Endodermal cell (in vitro differentiated cells): Measurements from ENCODE around the gene MMP28. TPM values are rescaled to one million over a fixed set of nuclear protein-coding genes. Genes with fewer than 3 reads are reported as not detected.

Experiments used
- DNase-seq: peaks from one replicate; pipeline ENCODE4 v3.0.0-alpha.2; 2017
- H3K27ac ChIP-seq: 2 replicates; pipeline ENCODE4 v1.5.1; 2013; ENCODE audit warnings: mild to moderate bottlenecking, low read depth, low read length, moderate library complexity
- H3K27me3 ChIP-seq: 2 replicates; pipeline ENCODE4 v1.6.1; 2013; ENCODE audit warnings: mild to moderate bottlenecking, low read length, moderate library complexity; ENCODE audit not compliant: insufficient read depth, control insufficient read depth, poor library complexity, severe bottlenecking
- H3K36me3 ChIP-seq: 2 replicates; pipeline ENCODE4 v1.7.0; 2013; ENCODE audit warnings: mild to moderate bottlenecking, low read length, moderate library complexity; ENCODE audit not compliant: control insufficient read depth, insufficient read depth
- H3K4me1 ChIP-seq: one replicate; pipeline ENCODE4 v1.7.0; 2013; ENCODE audit warnings: low read length; ENCODE audit not compliant: control insufficient read depth, insufficient read depth
- H3K4me3 ChIP-seq: 2 replicates; pipeline ENCODE4 v1.5.1; 2013; ENCODE audit warnings: mild to moderate bottlenecking, low read length, moderate library complexity
- H3K9ac ChIP-seq: 2 replicates; pipeline ENCODE4 v1.6.1; 2013; ENCODE audit warnings: mild to moderate bottlenecking, low read length, moderate library complexity; ENCODE audit not compliant: poor library complexity, severe bottlenecking; ENCODE audit errors: extremely low read depth
- H3K9me3 ChIP-seq: 2 replicates; pipeline ENCODE4 v1.6.1; 2013; ENCODE audit warnings: mild to moderate bottlenecking, low read length, moderate library complexity; ENCODE audit not compliant: control insufficient read depth
- H3K27ac Mint-ChIP-seq: 2 replicates; pipeline ENCODE4 v1.8.0; 2020; ENCODE audit warnings: mixed read lengths
- H3K27me3 Mint-ChIP-seq: 2 replicates; pipeline ENCODE4 v1.8.0; 2021; ENCODE audit warnings: mild to moderate bottlenecking, mixed read lengths; ENCODE audit not compliant: insufficient read depth
- H3K36me3 Mint-ChIP-seq: 2 replicates; pipeline ENCODE4 v1.8.0; 2020; ENCODE audit warnings: low read depth, mixed read lengths
- H3K4me1 Mint-ChIP-seq: 2 replicates; pipeline ENCODE4 v1.8.0; 2020; ENCODE audit warnings: mixed read lengths
- H3K4me3 Mint-ChIP-seq: 2 replicates; pipeline ENCODE4 v1.8.0; 2020; ENCODE audit warnings: mild to moderate bottlenecking, moderate library complexity, mixed read lengths
- H3K9me3 Mint-ChIP-seq: 2 replicates; pipeline ENCODE4 v1.8.0; 2020; ENCODE audit warnings: mild to moderate bottlenecking, mixed read lengths
- WGBS, 2 experiments: methylation state at CpG; one replicate each; pipeline versions ENCODE4 v1.1.5 to v1.1.7; 2013; ENCODE audit warnings: missing lambda C conversion rate in 2 of 2, mixed read lengths in 1 of 2; ENCODE audit not compliant: insufficient coverage in 1 of 2, insufficient read length in 1 of 2; 5-methylcytosine and 5-hydroxymethylcytosine counted together
- total RNA-seq, 2 donors: library from RNA; stranded (reverse); fragmentation: NEBNext Ultra II Directional in 1 of 2; extraction: Animal tissue kit (Norgen Biotek cat#: 25700) in 1 of 2; gene quantifications; 2 replicates in 1 of 2; 3 replicates in 1 of 2; pipeline ENCODE4 v1.2.1, GENCODE V29; 2021
- TF ChIP-seq, protein P1 (sequence below): fragments of 200-600 bp; sonication (generic); conservative IDR thresholded peaks from 2 replicates; pipeline ENCODE4 v1.5.0; 2021; ENCODE audit warnings: antibody characterized with exemption, mild to moderate bottlenecking

Gene MMP28
- total RNA-seq, 2 donors from 2014 or later = not detected

DNA sequence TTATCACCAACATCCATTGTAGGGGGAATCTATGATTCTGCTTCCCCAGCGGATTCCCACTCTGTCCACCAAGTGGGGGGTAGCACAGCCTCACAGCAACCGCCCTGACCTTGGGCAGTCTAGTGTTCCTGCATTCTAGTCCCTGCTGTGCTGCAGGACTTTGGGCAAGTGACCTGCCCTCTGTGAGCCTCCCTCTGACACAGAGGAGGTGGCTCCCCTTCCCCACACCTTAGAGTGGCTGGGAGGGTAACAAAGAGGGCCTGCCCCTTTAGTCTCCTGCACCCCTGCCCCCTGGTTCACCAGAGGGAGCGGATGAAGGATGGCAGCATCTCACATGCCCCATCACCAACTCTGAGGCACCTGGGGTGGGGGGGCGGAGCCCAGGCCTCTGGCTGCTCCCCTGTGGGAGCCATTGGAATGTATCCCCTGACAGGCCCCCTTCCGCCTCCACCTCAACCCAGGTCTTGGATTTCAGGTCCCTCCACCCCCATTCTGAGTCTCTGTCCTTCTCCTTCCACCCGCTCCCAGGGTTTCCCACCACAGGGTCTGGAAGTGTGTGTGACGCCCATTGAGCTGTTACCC, 52.5 kb downstream of the MMP28 start:
- Mint-ChIP-seq H3K9me3 (peaks cover 4% of the 10 kb centered on the region), H3K4me1 (peaks cover 3% of the 10 kb centered on the region), H3K27ac (no peak overlapping the region), H3K4me3 (no peak overlapping the region), H3K27me3 (peaks cover 67% of the 10 kb centered on the region), H3K36me3 (no peaks in the 10 kb centered on the region)
- no peak overlapping the region for H3K4me3 ChIP-seq
- H3K4me1 ChIP-seq = no peaks in the 10 kb centered on the region
- DNase-seq = no peak
- WGBS, 2 experiments = 71 to 84% methylated on average over 2 to 7 of the region's 7 CpGs
- no peak overlapping the region for H3K27ac ChIP-seq
- H3K9me3 ChIP-seq = no peaks in the 10 kb centered on the region
- H3K27me3 ChIP-seq = peaks cover 57% of the 10 kb centered on the region
- no peak overlapping the region for H3K9ac ChIP-seq
- H3K36me3 ChIP-seq = no peaks in the 10 kb centered on the region
- TF ChIP-seq, protein P1, sequence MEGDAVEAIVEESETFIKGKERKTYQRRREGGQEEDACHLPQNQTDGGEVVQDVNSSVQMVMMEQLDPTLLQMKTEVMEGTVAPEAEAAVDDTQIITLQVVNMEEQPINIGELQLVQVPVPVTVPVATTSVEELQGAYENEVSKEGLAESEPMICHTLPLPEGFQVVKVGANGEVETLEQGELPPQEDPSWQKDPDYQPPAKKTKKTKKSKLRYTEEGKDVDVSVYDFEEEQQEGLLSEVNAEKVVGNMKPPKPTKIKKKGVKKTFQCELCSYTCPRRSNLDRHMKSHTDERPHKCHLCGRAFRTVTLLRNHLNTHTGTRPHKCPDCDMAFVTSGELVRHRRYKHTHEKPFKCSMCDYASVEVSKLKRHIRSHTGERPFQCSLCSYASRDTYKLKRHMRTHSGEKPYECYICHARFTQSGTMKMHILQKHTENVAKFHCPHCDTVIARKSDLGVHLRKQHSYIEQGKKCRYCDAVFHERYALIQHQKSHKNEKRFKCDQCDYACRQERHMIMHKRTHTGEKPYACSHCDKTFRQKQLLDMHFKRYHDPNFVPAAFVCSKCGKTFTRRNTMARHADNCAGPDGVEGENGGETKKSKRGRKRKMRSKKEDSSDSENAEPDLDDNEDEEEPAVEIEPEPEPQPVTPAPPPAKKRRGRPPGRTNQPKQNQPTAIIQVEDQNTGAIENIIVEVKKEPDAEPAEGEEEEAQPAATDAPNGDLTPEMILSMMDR = no peak

DNA sequence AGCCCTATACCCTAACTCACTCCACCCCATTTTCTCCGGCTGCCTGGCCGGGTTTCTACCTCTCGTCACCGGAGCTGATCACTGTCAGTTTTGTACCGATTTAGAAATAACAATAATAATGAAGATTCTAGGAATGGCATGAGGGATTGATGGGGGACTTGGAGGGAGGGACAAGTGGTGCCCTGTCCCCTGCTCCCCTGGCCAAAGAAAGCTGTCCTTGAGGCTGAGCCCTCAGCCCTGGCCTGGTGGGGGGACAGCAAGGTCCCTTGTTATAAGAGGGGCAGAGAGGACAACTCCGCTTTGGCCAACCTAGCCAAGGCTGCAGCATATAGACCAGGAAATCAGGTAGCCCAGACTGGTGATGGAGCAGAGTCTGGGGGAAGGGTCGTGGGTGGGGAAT, 52.9 kb downstream of the MMP28 start:
- no peak overlapping the region for H3K27ac ChIP-seq
- no peaks in the 10 kb centered on the region for H3K36me3 ChIP-seq
- Mint-ChIP-seq H3K4me3 (no peak overlapping the region), H3K4me1 (peaks cover 3% of the 10 kb centered on the region), H3K36me3 (no peaks in the 10 kb centered on the region), H3K27ac (no peak overlapping the region), H3K9me3 (peaks cover 4% of the 10 kb centered on the region), H3K27me3 (peaks cover 72% of the 10 kb centered on the region)
- TF ChIP-seq, protein P1 = no peak
- 88 to 100% methylated on average over 2 to 7 of the region's 7 CpGs for WGBS, 2 experiments
- DNase-seq = no peak
- H3K4me1 ChIP-seq = no peaks in the 10 kb centered on the region
- H3K27me3 ChIP-seq = peaks cover 57% of the 10 kb centered on the region
- H3K9me3 ChIP-seq = no peaks in the 10 kb centered on the region
- H3K9ac ChIP-seq = no peak overlapping the region
- no peak overlapping the region for H3K4me3 ChIP-seq

DNA sequence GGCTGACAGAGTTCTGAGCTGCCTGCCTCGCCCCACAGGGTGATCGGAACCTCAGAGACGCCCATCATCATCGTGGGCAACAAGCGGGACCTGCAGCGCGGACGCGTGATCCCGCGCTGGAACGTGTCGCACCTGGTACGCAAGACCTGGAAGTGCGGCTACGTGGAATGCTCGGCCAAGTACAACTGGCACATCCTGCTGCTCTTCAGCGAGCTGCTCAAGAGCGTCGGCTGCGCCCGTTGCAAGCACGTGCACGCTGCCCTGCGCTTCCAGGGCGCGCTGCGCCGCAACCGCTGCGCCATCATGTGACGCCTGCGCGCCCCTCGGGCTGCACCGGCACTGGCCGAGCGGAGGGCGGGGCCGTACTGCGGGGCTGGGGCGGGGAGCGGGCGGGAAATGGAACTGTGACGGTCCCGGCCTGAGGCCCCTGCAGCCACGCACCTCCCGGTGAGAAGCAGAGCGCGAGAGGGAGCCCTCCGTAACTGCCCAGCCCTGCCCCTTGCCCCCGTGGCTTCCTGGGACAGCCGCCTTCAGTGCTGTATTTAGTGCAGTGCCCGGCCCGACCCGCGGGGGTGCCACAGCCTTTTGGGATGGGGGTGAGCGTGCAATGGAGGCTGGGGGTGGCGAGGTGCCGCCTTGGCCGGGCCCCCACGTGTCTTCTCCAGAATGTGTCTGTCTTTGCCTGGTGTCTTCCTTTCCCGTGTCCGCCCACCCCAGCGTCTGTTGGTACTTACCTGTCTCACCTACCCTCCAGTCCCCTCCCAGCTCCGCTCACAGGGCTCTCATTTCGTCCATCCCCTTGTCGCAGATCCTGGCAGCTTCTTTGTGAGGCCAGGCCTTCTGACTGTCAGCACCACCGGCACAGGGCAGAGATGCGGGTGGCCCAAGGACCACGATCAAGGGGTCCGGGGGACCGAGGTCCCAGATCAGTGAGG, 54.2 kb downstream of the MMP28 start:
- H3K4me3 ChIP-seq = no peak overlapping the region
- DNase-seq = peak; percentile 86
- WGBS, 2 experiments = 33 to 65% methylated on average over 23 to 73 of the region's 73 CpGs

More for the DNA sequence above, 54.2 kb downstream of the MMP28 start:
- H3K4me1 Mint-ChIP-seq = peaks cover 3% of the 10 kb centered on the region
- H3K9ac ChIP-seq = no peak overlapping the region
- H3K36me3 ChIP-seq = no peaks in the 10 kb centered on the region
- H3K4me1 ChIP-seq = no peaks in the 10 kb centered on the region
- TF ChIP-seq, protein P1 = peak; percentile 57
- H3K4me3 Mint-ChIP-seq = peak overlapping the region; percentile 39
- no peak overlapping the region for H3K27ac Mint-ChIP-seq
- peaks cover 70% of the 10 kb centered on the region for H3K27me3 Mint-ChIP-seq
- H3K27me3 ChIP-seq = peaks cover 57% of the 10 kb centered on the region
- H3K36me3 Mint-ChIP-seq = peaks cover 4% of the 10 kb centered on the region
- no peaks in the 10 kb centered on the region for H3K9me3 ChIP-seq
- peaks cover 4% of the 10 kb centered on the region for H3K9me3 Mint-ChIP-seq
- H3K27ac ChIP-seq = no peak overlapping the region
